GM18498 (cell line): ENCODE measurements around the gene CCDC171.
"Not testable (repeated sequence)": the region's sequence is repeated elsewhere in the genome, so short reads cannot be mapped to it uniquely, and the experiment has no call there.

Experiments used
- ATAC-seq: cut with Tn5 transposase; IDR thresholded peaks from one replicate; pipeline ENCODE4 v1.9.1; 2021; ENCODE audit warnings: mild to moderate bottlenecking, moderate library complexity; ENCODE audit not compliant: unreplicated experiment

Gene CCDC171

GRCh38 chr9:15552636-15553527, at the start of gene CCDC171:
Gene CCDC171, plus strand, starts transcription at chr9:15553043. Its CDS starts 11,046 bp downstream, at chr9:15564089.
- peak; percentile 83 for ATAC-seq

GRCh38 chr9:15505921-15506320, 46.9 kb upstream of the CCDC171 start:
- ATAC-seq = no peak

DNA sequence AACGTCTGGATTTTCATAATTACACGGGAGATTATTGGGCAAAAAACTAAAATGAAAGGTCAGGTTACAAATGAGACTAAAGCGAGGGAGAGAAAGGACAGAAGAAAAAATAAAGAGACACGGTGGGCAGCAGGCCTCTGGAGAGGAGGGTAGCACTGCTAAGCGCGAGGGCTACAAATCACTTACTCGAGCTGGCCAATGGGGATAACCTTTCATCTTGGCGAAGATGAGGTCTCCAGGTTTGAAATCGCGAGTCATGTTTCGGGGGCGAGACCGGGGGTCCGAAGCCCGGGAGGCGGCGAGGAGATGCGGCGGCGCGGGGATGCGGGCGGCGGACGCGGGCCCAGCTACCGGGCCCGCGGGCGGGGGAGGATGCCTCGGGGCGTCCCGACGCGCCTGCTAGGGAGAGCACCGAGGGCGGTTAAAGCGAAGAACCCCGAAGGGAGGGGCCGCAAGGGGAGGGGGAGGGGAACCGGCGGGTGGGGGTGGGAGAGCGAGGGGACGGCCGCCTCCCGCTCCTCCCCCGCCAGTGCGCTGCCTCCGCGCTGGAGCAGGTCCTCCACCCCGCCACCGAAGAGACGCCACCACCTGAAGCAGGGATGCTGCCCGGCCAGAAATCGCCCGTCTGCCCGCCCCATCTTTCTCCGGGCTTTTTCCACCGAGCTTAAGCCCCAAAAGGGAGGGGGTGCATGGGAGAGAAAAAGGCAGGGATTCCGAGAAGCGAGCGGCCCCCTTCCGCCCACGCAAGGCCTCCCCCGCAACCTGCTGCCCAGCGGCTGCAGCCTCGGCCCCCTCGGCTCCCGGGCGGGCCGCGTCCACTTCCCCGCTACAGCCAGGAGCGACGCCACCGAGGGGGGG, 42.7 kb upstream of the CCDC171 start:
- ATAC-seq = peak; percentile 48

DNA sequence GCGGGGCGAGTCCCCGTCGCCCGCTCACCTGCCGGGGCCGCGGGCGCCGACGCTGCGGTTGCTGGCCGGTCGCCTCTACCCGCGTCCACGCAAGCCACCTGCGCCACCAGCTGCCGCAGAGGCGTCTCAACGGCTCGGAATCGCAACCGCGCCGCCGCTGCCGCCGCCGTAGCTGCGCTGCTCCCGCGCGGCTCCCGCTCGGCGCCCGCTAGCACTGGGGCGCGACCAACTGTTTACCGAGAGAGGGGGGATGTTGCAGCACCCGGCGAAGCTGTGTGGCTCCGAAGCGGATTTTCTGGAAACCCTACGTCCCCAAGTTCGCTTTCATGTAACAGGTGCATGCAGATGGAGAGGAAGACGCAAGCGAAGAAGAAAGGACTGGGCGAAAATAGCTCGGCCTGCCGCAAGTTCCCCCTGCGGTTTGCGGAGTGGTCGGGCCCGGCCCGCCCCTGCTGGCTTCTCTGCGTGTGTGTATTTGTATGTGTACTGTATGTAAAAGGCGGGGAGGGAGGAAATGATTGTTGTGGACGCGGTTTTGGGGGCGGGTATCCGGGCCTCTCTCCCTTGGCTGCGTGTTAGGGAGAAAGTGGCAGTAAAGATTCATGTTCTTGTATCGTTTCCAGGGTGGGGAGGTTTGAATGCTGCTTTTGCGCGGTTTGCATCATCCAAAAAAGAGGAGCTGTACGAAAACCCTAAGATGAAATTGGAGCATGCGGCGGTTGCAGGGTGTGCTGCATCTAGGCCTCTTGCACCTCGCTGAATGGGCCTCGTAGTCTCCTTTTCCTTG, 41.9 kb upstream of the CCDC171 start, which contains the start of gene PSIP1:
PSIP1 (minus strand) TSS at position 182 of the 787 bp plus-strand sequence. CDS start 782 bp downstream, outside the sequence.
- peak; percentile 84 for ATAC-seq

DNA sequence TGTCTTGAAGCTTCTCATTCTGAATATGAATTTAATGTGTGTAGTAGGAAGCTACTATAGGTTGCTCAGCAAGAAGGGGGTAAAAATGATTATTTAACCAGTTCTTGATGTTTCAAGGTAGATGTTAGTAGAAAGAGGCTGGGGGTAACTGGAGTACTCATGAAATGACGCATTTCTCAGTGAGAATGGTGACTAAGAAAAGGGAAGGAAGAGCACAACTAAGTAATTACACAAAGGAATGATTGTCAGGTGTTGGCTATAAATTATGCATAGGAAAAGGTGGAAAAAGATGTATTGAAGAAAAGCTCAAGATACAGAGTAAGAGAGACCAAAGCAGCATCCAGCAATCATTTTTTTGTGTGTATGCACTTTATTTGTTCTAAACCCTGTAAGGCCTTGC, 40.6 kb upstream of the CCDC171 start:
- ATAC-seq = no peak

GRCh38 chr9:15512889-15513288, 40.0 kb upstream of the CCDC171 start:
- no peak for ATAC-seq

- no peak for ATAC-seq
Observed at GRCh38 chr9:15513335-15513734, 39.5 kb upstream of the CCDC171 start.

- no peak for ATAC-seq
Observed at GRCh38 chr9:15519831-15520230, 33.0 kb upstream of the CCDC171 start.

DNA sequence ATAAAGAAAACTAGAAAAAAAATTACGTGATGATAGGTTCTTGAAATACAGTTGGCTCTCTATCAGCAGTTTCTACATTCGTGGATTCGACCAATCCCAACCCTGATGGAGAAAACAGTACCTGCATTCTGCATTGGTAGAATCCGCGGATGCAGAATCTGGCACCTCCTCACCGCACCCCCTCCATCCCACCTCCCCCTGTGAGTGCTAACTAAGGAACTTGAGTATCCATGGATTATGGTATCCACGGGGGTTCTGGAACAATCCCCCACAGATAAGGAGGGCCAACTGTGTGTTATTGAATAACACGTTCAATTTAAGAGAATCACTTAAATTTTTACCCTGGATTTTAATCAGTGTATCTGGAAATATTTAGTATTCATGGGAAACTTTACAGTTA, 31.6 kb upstream of the CCDC171 start:
- ATAC-seq = no peak

DNA sequence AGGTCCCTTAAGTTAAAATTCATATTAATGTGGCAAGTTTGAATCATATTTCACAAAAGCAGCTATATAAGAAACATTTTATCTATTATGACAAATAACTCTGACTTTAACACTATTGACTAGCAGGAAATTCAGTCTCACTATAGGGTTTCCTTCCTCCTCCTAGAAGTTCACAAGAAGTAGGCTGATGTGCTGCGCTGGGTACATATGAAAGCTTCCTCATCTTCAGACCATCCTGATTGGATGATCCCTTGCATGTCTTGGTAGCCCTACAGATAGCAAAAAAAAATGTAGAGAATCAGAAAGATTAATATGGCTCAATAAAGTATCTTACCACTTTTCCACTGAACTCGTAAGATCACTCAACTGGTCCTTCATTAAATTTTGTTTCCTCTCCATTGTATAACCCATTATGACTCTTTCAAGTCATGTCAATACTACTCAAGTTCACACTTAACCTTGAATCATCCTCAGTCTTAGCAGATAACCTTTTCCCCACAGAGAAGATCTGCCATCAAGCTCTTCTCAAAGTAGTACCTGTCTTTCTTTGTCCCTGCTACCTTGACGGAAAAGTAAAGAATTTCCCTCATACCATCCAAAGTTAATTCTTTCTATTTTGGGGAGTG, 30.6 kb upstream of the CCDC171 start:
- no peak for ATAC-seq

DNA sequence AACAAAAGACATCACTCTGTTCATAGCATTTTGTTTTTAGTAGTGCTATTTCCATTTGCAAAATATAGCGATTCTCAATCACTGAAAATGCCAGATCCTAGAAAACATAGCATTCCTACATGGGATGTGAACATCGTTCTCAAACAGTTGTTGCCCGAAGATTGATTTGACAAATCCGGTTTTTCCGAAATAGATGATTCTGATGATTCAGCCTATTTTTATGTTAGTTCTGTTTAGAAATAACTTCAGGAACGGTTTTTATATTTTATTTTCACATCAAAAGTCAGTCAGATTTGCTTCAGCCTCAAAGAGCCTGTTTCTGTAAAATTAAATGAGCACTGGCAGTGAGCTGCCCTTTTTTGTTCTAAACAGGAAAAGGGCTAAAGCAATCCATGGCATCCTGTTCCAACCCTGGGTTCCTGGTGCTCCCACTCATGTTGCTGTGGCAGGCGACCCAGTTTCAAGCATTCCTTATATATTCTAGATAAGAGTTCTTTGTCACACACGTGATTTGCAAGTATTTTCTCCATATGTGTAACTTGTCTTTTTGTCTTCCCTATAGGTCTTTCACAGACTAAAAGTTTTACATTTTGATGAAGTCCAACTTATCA, 27.9 kb upstream of the CCDC171 start:
- no peak for ATAC-seq

GRCh38 chr9:15525958-15526357, 26.9 kb upstream of the CCDC171 start:
- no peak for ATAC-seq

DNA sequence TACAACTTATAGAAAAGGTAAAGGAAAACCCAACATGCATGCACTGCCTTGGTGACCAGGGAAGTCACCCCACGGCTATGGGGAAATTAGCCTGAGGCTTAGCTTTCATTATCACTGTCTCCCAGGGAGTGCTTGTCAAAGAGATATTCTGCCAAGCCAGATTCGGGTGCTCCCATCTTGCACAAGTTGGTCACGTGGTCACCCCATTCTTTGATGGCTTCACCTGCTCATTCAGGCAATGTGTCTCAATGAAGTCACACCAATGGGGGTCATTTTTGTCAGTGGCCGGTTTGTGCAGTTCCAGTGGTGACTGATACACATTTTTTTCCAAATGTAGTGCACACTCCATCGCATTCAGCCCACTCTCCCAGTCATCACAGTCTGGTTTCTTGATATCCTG, 25.8 kb upstream of the CCDC171 start:
- ATAC-seq = not testable (repeated sequence)

GRCh38 chr9:15529566-15530324, 23.1 kb upstream of the CCDC171 start:
- peak; percentile 89 for ATAC-seq

DNA sequence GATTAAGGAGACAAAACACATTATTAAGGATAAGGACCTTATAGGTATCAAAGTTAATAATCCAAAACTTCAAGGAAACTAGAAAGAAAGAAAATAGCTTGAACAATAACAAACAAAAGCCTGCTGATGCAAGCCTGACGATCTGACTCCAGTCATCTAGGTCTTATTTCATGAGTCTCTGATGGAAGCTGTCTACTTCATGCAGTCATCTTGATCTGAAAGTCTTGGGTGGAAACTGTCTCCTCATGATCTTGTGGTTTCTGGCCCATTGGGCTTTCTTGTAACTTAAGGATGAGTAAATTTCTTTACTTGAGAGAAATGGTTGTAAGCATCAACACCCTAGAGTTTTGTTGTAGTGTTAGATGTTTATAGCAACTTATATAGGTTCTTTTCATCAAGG, 21.5 kb upstream of the CCDC171 start:
- ATAC-seq = peak; percentile 23

- ATAC-seq = no peak
Observed at GRCh38 chr9:15541872-15542271, 11.0 kb upstream of the CCDC171 start.

DNA sequence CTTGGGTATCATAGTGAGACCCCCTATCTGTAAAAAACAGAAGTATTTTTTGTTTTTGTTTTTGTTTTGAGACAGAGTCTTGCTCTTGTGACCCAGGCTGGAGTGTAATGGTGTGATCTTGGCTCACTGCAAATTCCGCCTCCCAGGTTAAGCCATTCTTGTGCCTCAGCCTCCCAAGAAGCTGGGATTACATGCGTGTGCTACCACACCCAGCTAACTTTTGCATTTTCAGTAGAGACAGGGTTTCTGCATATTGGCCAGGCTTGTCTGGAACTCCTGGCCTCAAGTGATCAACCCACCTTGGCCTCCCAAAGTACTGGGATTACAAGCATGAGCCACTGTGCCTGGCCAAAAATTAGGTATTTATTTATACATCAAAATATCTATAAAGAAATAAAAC, 10.2 kb upstream of the CCDC171 start:
- ATAC-seq = no peak

DNA sequence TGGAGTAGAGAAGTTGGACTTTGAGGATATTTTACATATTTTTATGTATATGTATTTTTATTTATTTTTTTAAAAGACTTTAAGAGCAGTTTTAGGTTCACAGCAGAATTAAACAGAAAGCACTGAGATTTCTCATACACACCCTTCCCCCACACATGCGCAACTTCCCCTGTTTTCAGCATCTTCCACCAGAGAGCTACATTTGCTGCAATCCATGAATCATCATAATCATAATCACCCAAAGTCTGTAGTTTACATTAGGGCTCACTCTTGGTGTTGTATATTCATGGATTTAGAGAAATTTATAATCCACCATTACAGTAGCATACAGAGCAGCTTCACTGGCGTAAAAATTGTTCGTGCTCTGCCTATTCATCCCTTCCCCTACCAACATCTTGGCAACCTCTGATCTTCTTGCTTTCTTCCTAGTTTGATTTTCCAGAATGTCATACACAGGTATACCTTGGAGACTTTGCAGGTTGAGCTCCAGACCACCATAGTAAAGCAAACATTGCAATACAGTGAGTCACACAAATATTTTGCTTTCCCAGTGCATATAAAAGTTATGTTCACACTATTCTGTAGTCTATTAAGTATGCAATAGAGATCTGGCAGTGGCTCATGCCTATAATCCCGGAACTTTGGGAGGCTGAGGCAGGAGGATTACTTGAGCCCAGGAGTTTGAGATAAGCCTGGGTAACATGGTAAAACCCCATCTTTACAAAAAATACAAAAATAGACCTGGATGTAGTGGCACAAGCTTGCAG, 9.6 kb upstream of the CCDC171 start:
- no peak for ATAC-seq

DNA sequence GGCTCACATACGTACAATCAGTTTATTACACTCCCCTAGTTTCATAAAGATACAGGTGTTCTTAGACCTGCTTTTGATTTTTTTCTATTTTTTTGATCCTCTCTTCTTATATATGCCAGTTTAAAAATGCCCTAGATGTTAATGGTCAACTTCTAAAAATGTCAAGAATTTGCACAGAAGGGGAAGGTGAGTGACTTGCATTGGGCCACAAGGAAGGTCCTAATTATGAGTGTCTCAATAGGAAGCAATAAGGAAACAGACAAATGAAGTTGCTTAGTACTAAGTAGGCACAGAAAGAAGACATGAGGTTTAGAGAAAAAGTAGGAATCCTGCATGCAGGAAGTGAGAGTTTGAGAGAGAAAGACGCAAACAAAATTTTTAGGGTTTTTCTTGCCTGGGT, 3.2 kb upstream of the CCDC171 start:
- ATAC-seq = no peak
